ELF-1 (cell line): ENCODE data around the gene UGT2B28.
"Not testable (repeated sequence)": the region's sequence is repeated elsewhere in the genome, so short reads cannot be mapped to it uniquely, and the experiment has no call there.

ENCODE experiments used
- DNase-seq: peaks from one replicate; pipeline ENCODE4 v3.0.0-alpha.2; 2016; ENCODE audit warnings: low read depth, low spot score

The UGT2B28 gene

DNA sequence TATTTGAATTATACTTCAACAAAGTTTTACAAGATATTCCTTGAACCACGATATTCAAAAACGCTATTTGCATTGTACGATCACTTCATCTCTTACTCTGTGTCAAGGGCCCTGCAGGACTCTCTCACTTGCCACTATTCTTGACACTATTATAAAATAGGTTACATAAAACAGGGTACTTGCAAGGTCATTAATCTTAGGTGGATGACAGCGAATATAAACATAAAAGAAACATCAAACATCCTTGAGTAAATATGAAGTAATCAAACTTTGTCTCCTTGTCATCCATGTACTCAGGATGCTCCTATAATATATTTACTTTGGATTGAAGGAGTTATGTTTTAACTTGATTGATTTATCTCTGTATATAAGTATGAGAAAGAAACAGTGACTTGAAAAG is at the start of gene UGT2B28:
Gene UGT2B28 (plus strand): TSS at position 395 of the 400 bp plus-strand sequence. CDS start 26 bp downstream, outside the sequence.
- DNase-seq: not testable (repeated sequence)

DNA sequence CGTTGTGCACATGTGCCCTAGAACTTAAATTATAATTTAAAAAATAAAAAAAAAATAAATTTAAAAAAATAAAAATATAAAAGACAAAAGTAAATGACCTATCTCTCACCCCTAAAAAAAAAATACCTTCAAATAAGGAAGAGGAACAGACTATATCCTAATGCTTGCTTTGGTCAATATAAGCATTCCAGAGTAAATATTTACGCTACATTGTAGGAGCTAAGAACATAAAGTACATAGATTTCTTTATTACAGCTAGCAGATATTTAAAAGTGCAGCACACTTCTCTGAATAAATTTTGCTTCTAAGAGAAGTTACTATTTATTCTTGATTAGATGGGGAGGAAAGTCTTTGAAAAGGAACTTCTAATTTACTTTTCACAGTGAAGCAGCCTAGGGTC is 41.2 kb upstream of the UGT2B28 start:
- no peak for DNase-seq

DNA sequence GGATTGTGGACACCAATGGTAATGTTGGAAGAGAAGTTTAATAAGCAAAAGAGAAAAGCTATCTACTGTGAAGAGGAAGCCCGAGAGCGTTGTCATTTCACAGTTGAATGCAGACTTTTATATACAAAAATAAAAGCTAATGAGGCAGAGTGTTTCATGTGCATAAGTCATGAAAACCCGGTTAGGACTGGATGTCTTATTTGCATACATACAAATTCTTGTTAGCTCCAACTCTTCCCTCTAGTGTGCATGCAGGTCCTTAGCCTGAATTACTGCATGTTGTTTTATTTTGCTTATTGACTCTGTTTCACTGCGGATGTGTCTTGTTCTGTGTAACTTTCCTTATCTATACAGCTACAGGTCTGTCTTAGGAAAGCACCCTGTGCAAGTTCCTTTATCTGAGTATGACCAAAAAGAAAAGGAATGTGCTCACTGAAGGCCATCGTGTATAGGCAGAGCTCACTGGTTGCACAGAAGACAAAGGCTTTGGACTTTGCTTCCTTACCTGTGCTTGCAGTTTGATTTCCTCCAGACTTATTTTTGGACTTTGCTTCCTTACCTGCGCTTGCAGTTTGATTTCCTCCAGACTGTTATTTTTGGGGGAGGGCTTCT is 40.6 kb upstream of the UGT2B28 start:
- DNase-seq: no peak

DNA sequence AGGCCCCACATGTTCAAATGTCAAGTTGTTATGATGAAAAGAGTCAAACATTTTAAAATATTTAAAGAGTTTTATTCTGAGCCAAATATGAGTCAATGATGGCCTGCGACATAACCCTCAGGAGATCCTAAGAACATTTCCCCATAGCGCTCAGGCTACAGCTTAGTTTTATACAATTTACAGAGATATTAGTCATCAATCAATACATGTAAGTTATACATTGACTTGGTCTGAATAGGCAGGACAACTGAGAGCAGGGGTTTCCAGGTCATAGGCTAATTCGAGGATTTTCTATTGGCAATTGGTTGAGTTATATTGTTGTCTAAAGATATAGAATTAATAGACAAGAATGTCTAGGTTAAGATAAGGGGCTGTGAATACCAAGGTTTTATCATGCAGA is 39.5 kb upstream of the UGT2B28 start:
- DNase-seq: not testable (repeated sequence)

DNA sequence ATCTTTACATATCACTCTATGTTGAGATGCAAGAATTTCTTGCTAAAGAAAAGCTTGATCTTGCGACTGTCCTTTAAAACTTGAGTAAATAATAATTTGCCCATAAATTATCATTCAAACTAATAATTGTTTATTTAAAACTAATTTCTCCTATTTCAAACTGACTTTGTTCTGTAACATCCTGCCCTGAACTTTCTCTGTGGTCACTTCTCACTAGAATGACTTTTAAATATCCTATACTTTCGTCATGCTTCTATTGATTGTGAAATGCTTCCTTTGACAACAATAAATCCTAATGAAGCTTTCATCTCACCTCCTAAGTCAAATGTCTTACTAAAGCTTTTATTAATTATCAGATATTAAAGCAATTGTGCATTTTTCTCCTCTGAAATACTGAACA is 38.5 kb upstream of the UGT2B28 start:
- not testable (repeated sequence) for DNase-seq

DNA sequence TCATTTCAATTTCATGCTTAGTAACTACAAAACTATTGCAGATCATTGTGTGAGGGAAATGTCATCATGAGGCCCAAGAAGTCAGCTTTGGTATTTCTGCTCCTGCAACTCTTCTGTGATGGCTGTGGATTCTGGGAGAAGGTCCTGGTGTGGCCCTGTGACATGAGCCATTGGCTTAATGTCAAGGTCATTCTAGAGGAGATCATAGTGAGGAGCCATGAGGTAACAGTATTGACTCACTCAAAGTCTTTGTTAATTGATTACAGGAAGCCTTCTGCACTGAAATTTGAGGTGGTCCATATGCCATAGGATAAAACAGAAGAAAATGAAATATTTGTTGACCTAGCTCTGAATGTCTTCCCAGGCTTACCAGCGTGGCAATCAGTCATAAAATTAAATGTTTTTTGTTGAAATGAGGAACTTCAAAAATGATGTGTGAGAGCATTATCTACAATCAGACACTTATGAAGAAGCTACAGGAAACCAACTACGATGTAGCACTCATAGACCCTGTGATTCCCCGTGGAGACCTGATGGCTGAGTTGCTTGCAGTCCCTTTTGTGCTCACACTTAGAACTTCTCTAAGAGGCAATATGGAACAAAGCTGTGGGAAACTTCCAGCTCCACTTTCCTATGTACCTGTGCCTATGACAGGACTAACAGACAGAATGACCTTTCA is 37.6 kb upstream of the UGT2B28 start:
- DNase-seq: not testable (repeated sequence)

DNA sequence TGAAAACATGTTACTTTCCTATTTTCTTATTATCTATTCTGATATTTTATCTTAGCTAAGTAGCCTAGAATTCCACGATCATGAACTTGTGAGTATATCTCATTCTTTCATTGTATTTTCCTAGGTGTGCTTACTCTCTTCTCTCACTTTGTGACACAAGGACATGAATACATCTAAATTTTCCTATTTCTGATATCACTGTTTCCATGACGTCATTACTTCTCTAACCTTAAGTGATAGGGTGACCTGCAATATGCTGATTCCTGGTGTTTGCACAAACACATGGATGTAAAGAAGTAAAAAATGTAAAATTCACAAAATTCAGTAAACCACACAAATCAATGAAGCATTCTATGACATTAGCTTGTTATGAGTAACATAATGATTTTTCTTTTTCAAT is 29.4 kb upstream of the UGT2B28 start:
- not testable (repeated sequence) for DNase-seq

DNA sequence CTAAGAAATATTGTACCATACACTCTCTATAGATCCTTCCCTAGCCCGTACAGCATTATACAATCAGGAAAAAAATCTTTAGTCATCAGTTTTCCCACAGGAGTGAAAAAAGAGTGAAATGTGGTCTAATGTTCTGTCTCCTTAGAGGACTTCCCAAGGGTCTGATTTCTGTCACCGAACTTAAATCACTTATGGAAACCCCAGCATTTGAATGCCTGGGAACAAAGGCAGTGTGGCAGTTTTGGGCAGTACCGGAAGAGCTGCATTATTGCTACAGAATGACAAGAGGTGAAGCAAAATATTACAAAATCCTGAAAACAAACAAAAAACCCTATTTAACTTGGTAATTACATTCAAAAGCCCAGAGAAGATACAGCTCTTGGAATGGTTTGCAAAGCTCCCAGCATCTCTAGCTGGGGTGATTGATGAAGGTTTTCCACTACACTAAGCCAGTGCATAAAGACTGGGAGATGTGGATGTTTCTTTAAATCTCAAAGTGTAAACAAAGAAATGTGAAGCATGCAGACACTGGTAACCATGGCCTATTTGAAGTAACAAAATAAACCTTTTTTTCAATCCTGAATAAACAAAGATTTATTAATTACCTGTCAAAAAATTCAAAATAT is 27.0 kb upstream of the UGT2B28 start:
- not testable (repeated sequence) for DNase-seq

DNA sequence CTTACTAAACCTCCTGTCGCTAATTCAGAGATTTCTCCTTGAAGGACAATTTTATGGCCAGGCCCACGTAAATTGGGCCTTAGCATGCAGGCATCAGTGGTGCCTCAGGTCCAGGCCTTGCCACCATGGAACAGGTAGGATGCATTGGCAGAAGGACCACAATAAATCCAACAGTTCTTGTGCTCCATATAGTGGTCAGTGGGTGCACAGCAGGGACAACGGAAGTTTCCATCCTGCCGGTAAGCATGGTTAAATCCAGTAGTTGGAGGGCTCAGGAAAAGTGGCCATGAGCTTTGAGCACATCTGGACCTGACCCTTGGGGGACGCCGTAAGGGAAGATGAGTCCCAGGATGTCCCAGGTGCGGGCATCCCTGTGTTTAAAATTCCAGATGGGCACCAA is 11.7 kb upstream of the UGT2B28 start:
- DNase-seq: not testable (repeated sequence)

DNA sequence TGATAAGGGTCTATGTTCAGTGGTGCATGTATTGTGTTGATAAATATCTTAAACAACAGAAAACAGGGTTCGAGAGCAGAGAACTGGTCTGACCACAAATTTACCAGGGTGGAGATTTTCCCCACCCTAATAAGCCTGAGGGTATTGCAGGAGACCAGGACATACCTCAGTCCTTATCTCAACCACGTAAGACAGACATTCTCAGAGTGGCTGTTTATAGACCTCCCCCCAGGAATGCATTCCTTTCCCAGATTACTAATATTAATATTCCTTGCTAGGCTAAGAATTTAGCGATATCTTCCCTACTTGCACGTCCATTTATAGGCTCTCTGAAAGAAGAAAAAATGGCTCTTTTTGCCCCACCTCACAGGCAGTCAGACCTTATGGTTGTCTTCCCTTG is 16.1 kb downstream of the UGT2B28 start:
- not testable (repeated sequence) for DNase-seq

DNA sequence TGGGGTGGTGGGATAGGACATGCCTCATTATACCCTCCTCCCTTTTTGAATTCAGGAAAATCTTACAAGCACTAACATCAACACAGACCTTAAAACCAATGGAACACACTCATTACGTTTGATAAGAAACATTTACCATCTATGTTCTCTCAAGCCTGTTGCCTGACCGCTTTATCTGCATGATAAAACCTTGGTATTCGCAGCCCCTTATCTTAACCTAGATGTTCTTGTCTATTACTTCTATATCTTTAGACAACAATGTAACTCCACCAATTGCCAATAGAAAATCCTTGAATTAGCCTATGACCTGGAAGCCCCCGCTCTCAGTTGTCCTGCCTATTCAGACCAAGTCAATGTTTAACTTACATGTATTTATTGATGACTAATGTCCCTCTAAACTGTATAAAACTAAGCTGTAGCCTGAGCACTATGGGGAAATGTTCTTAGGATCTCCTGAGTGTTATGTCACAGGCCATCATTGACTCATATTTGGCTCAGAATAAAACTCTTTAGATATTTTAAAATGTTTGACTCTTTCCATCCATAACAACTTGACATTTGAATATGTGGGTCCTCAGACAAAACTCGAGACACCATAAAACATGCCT is 28.3 kb downstream of the UGT2B28 start:
- not testable (repeated sequence) for DNase-seq

DNA sequence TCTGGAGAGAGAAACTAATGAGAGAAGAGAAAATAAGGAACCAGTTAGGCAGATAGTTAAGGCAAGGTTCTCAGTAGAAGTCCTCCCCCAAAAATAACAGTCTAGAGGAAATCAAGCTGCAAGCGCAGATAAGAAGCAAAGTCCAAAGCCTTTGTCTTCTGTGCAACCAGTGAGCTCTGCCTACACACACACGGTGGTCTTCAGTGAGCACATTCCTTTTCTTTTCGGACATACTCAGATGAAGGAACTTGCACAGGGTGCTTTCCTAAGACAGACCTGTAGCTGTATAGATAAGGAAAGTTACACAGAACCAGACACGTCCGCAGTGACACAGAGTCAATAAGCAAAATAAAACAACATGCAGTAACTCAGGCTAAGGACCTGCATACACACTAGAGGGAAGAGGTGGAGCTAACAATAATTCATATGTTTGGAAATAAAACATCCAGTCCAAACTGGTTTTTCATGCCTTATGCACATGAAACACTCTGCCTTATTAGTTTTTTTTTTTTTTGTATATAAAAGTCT is 29.3 kb downstream of the UGT2B28 start:
- DNase-seq: not testable (repeated sequence)

DNA sequence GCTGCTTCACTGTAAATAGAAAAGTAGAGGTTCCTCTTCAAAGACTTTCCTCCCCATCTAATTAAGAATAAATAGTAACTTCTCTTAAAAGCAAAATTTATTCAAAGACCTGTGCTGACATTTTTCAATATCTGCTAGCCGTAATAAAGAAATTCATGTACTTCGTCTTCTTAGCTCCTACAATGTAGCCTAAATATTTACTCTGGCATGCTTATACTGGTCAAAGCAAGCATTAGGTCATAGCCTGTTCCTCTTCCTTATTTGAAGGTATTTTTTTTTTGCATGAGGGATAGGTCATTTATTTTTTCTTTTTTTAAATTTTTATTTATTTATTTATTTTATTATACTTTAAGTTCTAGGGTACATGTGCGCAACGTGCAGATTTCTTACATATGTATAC is 30.0 kb downstream of the UGT2B28 start:
- DNase-seq: not testable (repeated sequence)

DNA sequence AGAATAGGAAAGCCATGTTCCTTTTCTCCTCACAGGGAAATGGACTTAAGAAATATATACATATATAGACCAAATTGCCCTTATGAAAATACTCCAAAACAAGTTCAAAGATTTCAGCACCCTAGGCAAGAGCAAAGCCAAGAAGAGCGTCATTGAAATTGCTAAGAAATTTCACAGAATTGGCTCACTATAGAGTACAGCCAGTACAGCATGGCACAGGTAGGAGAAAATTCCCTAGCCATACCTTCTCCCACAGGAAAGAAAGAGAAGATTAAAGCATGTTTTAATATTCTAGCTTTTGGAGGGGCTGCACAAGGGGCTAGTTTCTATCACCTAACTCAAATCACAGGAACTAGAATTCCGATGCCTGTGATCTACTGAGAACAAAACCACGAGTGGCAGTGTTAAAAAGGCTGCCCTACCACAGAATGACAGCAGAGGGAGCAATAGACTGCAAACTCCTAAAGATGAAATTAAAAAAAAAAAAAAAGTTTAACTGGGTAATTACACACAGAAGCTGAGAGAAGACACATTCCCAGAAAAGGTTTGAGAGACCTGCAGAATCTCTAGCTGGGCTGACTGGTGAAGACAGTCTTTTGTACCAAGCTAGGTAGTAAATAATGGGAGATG is 37.5 kb downstream of the UGT2B28 start:
- peak; percentile 41 for DNase-seq

DNA sequence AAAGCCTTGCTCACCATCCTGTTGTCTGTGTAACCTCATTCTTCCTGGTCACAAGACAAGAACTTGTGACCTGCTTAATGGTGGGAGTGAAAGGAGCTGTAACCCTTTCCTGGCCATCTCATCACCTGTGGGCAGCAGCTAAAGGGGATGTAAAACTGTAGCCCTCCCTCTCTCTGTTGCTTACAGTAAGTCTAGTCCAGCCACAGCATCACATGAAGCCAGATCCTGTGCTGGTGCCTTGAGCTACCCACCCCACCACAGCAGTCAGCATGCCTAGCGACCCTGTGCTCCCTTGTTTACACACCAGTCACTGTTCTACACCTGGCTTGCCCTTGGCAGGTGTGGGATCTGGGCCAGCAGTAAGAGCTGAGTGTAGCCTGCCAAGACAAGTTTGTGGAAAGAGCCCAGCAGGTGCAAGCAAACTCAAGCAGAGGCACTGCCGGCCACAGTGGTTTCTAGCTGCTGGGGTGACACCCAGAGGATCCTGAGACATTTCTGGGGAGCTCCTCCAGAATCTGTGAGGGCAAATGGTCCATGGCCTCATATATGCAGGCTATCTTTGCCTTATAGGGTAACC is 41.0 kb downstream of the UGT2B28 start:
- no peak for DNase-seq

DNA sequence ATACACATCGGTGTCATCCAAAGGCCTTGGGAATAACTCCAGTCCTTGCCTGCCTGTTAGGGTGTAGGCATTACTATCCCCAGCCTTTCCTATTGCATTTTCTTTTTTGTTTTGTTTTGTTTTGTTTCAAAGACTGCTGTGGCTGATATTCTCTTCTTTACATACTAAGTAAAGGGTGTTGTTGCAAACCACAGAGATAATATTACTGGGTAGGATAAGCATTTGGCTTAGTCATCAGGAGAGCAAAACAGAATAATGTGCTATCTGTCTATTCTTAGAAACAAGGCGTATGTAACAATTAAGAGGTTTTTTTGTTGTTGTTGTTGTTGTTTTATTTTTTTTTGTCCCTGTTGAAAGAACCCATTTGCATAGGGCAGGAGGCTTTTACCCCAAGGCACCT is 41.8 kb downstream of the UGT2B28 start:
- DNase-seq: no peak

DNA sequence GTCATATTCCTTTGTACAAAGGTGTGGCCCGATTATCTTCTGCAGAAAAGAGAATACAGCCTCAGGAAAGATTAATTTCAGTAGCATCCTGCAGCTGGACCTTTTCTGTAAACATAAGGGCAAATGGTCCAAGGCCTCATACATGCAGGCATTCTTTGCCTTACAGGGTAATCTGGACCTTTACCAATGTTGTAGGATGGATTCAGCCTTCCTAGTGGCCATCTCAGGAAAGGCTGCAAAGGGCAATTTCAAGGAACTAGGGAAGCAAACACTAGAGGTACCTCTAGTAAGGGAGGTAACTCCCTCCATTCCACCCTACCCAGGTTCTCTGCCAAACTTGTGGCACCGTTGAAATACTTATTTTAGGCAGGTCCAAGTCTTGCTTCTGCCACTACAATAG is 43.0 kb downstream of the UGT2B28 start:
- DNase-seq: peak; percentile 5

DNA sequence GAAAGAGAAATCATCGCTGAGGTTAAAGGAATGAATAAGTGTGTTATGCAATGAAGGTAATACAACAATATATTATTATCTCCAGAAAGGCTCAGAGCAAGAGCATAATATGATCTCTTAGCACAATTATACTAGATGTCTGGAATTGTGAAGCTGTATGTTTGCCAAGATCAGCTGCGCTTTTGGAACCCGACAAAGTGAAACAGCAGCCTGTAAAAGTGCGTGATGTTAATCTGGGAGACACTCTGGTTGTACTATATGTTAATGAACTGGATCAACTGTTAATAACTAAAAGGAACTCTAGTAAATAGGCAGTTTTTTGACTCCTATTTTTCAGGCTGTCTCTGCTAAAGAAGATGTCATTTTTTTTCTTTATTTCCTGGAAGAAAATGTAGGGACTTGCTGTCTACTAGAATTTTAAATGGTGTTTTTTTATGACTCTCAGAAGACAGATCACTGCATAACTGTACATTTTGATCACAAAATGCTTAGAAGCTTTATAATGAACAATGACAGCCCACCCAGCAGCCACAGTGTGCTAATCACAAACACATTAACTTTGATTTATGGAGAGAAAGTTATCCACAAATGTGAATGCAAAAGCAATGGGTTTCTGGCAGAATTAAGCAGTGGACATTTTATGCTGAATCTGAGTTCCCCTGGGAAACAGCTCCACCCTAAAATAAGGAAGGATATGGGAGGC is 50.2 kb downstream of the UGT2B28 start:
- DNase-seq: no peak

DNA sequence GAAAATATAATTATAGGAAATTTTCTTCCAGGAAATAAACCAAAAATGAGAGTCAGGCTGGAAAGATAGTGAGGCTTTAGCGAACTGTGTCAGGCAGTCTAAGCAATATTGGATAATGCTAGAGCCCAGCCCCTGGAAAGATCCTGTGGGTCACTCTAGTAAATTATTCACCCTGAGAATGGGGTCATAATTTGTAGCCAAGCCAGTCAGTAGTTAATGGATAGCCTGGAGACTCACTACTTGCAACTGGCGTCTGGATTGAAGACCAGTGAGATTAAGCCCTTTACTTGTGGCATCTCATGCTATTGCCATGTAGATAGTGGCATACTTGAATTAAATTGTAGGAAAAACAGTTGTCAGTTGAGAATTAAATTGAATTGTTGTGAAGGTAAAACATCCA is 51.0 kb downstream of the UGT2B28 start:
- DNase-seq: not testable (repeated sequence)

DNA sequence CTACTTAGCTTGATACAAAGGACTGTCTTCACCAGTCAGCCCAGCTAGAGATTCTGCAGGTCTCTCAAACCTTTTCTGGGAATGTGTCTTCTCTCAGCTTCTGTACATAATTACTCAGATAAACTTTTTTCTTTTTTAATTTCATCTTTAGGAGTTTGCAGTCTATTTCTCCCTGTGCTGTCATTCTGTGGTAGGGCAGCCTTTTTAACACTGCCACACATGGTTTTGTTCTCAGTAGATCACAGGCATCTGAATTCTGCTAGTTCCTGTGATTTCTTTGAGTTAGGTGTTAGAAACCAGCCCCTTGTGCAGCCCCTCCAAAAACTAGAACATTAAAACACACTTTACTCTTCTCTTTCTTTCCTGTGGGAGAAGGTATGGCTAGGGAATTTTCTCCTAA is 55.2 kb downstream of the UGT2B28 start:
- DNase-seq: not testable (repeated sequence)

DNA sequence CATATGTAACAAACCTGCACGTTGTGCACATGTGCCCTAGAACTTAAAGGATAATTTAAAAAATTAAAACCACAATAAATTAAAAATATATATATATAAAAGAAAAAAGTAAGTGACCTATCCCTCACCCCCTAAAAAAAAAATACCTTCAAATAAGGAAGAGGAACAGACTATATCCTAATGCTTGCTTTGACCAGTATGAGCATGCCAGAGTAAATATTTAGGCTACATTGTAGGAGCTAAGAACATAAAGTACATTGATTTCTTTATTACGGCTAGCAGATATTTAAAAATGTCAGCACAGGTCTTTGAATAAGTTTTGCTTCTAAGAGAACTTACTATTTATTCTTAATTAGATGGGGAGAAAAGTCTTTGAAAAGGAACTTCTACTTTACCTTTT is 62.8 kb downstream of the UGT2B28 start:
- DNase-seq: not testable (repeated sequence)
